GM19035 (cell line): ENCODE results near the gene PLXDC2.
"Not testable (repeated sequence)": the region's sequence is repeated elsewhere in the genome, so short reads cannot be mapped to it uniquely, and the experiment has no call there.

Experiments
- ATAC-seq: cut with Tn5 transposase; IDR thresholded peaks from one replicate; pipeline ENCODE4 v1.9.1; 2021; ENCODE audit not compliant: unreplicated experiment

Gene PLXDC2

DNA sequence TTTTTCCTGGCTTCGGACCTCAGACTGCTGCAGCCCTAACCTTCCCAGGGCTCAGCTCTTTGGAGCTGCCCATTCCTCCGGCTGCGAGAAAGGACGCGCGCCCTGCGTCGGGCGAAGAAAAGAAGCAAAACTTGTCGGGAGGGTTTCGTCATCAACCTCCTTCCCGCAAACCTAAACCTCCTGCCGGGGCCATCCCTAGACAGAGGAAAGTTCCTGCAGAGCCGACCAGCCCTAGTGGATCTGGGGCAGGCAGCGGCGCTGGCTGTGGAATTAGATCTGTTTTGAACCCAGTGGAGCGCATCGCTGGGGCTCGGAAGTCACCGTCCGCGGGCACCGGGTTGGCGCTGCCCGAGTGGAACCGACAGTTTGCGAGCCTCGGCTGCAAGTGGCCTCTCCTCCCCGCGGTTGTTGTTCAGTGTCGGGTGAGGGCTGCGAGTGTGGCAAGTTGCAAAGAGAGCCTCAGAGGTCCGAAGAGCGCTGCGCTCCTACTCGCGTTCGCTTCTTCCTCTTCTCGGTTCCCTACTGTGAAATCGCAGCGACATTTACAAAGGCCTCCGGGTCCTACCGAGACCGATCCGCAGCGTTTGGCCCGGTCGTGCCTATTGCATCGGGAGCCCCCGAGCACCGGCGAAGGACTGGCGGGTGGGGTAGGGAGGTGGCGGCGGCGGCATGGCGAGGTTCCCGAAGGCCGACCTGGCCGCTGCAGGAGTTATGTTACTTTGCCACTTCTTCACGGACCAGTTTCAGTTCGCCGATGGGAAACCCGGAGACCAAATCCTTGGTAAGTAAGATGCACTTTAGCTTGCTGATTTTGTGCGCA lies at the start of gene PLXDC2:
Gene PLXDC2 (plus strand): TSS at position 22 of the 820 bp plus-strand sequence.
- no peak for ATAC-seq

DNA sequence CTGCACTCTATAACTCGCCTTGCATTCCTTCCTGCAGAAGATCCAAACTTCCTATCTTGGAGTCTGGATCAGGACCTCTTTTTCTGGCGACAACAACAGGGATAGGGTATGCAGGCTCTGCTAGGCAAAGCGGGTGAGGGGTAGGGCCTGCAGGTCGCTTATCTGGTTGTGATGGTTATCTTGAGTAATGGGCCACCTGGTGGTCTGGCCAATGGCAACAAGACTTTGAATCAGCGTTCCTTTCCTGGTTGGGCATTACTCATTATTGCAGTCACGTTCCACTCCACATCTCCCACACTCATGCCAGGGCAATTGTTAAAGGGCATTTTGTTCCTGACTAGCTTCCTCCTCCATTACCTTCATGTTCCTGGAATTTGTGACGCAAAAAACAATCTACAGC lies 48.4 kb upstream of the PLXDC2 start:
- ATAC-seq, result no peak

GRCh38 chr10:19769826-19770225 lies 46.4 kb upstream of the PLXDC2 start:
- ATAC-seq, result not testable (repeated sequence)

GRCh38 chr10:19772972-19773371 lies 43.3 kb upstream of the PLXDC2 start:
- no peak for ATAC-seq

- no peak for ATAC-seq
Measured at GRCh38 chr10:19775296-19775695, 40.9 kb upstream of the PLXDC2 start.

DNA sequence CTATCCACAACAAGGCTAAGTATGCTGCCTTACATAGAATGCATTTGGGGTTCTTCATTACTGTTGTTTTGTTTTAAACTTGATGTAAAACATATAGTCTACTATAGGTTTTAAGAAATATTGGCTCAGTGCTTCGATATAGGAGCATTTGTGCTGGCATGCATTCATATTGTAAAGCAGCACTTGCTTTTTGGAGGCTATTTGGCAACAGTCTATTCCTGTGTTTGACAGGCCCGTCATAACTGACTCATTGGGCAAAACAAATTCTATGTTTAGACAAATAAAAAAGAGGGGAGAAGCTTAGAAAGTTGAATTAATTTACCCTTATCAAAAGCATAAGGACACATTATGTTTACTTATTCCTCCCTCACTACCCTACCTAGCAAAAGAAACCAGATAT lies 38.4 kb upstream of the PLXDC2 start:
- no peak for ATAC-seq

DNA sequence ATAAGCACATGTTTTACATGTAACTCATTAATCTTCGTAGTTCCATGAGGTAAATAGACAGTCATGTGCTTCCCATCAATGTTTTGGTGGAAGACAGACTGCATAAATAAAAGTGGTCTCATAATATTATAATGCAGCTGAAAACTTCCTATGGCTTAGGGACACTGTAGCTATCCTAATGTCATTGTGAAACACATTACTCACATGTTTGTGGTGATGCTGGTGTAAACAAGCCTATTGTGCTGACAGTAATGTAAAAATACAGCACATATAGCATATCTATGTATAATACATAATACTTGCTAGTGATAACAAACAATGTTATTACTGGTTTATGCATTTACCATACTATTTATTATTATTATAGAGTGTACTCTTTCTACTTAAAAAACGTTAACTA lies 37.2 kb upstream of the PLXDC2 start:
- no peak for ATAC-seq

DNA sequence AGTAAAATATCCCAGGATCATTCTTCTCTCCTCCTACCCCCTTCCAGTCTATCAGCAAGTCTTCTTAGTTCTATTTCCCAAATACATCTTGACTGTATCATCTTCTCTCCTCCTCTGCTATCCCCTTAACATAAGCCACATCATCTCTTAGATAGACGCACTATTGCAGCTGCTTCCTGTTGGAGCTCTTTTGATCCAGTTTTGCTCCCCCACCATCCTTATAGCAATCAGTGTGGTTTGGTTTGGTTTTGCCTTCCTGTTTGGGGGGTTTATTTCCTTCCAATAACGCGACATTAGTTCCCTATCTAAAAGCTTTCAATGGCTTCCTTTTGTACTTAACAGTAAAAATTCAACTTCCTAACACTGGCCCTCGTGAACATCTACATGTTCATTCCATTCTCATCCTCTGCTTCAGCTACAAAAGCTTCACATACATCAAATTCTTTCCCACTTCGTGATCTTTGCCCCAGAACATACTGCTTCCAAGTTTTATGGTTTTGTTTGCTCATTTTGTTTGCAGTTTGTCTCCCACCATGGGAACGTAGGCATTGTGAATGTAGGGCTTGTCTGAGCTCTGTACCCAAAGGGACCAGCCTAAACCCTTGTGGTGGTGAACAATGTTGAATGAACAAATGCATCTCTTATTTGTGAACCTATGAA lies 33.7 kb upstream of the PLXDC2 start:
- no peak for ATAC-seq

DNA sequence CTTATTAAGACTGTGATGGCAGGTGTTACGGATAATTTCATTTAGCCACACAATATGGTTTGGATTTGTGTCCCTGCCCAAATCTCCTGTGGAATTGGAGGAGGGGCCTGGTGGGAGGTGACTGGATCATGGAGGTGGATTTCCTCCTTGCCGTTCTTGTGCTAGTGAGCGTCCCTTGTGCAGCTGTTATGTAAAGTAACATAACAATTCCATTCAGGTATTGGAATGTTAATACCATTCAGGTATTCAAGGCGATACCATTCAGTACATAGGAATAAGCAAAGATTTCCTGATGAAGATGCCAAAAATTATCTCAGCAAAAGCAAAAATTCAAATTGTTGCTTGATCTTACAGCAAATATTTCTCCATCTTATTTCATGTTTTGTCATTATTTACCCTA lies 32.5 kb upstream of the PLXDC2 start:
- no peak for ATAC-seq

DNA sequence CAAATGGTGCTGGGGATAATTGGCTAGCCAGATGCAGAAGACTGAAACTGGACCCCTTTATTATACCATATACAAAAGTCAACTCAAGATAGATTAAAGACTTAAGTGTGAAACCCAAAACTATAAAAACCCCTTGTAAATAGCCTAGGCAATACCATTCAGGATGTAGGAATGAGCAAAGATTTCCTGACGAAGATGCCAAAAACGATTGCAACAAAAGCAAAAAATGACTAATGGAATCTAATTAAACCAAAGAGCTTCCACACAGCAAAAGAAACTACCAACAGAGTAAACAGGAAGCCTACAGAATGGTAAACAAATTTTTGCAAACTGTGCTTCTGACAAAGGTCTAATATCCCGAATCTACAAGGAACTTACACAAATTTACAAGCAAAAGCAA lies 30.9 kb upstream of the PLXDC2 start:
- no peak for ATAC-seq

DNA sequence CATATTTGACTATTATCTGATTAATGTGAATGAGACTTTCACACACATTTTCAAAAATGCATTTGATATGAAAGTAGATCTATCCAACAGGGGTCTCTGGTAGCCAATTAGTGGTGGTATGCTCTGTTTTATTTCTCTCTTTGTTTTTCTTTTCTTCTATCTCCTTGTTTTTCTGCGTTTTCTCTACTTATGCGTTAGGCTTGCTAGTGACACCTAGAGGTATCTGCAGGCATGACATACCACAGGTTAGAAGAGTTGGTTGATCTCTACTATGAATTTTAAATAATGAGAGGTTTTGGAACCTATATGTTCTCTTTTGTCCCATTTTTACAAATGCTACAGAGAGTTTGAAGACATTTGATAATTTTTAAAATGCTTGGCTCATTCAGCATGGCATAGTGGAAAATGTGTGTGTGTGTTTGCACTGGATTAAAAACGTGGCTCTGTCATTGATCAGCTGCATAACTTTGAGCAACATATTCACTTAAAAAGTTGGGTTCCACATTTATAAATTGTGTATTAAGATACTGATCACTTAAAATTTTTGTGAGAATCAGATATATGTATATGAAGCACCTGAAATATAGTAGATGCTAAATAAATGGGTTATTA lies 28.1 kb upstream of the PLXDC2 start:
- ATAC-seq, result peak; percentile 74

DNA sequence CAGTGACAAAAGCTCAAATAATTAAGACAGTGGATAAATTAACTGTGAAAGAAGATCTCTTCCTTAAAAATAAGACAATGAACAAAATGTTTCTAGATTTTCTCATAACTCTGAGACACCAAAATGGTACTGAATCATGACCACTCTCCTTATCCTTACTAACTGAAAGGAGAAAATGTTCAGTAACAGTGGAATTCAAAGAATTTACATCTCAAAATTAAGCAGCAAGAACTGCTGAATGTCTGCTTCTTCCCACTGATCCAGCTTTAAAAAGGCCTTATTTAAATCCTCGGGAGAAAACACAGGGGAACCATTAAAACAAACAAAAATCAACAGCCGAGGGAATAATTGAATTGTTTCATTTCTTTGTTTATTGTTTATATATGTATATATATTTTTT lies 27.3 kb upstream of the PLXDC2 start:
- ATAC-seq, result no peak

- ATAC-seq, result no peak
Measured at GRCh38 chr10:19789607-19790006, 26.6 kb upstream of the PLXDC2 start.

DNA sequence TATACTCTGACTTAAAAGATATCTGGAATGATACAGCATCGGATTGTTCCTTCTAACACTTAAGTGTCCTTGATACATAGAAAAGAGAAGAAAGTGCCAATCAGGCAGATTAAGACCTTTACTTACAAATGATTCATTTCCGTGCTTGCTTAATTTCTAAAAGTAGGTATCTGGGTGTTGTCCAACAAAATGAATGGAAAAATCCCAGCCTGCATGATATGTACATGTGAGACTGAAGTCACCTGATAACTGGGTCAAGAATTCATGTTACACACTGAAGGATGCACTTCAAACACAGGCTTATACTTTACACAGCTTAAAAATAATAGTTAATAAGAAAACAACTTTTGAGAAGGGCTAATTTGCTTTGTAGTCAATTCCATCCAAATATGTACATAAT lies 25.2 kb upstream of the PLXDC2 start:
- no peak for ATAC-seq

DNA sequence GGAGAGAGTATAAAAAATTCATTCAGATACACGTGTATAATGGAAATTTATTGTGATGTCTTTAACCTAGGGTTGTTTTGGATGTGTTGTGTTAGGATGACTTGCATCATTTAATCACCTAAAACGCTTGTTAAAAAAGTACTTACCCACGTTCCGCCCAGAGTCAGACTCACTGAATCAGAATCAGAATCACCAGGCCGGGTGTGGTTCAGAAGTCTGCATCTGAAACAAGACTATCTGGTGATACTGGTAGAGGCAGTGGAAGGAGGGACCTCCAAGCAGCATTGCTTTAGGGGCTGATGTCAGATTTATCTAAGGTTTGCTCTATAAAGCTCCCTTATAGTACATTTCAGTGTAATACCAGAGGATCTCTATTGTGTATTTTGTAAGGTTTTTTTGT lies 20.5 kb upstream of the PLXDC2 start:
- ATAC-seq, result no peak

GRCh38 chr10:19800161-19800560 lies 16.1 kb upstream of the PLXDC2 start:
- ATAC-seq, result no peak

DNA sequence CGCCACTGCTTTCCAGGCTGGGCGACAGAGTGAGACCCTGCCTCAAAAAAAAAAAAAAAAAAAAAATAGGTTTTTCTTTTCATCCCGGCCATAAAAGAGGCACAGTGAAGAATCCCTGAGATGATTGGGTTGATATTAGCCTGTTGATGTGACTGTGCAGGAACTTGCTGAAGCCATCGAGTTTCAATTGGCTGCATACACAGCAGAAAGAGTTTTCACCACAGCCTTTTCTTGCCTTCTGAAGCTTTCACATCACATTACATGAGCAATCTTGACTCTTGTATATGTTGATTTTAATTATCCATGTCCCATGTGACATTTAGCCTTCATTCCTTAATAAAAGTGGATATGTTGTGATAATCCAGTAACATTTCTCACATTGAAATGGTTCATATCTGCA lies 14.9 kb upstream of the PLXDC2 start:
- ATAC-seq, result no peak

DNA sequence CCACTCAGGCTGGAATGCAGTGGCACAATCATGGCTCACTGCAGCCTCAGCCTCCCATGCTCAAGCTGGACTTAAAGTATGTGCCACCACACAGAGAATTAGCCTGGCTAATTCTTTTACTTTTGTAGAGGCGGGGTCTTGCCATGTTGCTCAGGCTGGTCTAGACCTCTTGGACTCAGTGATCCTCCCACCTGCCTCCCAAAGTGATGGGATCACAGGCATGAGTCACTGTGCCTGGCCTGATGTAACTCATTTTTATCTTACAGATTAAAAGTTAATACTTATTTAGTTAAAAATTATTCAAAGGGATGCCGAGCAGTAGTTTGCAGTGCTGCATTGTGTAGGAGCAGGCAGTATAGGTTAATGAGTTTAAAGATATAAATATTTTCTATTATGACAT lies 12.6 kb upstream of the PLXDC2 start:
- no peak for ATAC-seq

- ATAC-seq, result no peak
Measured at GRCh38 chr10:19809481-19809880, 6.8 kb upstream of the PLXDC2 start.

DNA sequence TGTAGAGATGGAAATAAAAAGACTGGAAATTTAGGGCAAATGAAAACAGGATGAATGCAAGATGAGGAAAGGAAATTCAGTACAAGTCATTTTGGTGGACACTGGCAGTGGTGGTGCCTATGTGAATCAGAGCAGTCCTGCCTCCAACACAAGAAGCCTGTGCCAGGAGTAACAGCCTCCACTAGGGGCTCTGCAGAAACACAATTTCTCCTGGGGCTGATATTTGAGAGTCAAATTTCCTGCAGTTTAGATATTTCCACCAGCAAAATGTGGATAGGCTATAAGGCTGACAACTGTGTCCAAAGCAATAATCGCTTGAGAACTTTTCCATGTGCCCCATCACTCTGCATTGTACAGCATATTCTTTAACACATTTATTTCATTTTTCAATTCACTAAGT lies 4.7 kb upstream of the PLXDC2 start:
- no peak for ATAC-seq

DNA sequence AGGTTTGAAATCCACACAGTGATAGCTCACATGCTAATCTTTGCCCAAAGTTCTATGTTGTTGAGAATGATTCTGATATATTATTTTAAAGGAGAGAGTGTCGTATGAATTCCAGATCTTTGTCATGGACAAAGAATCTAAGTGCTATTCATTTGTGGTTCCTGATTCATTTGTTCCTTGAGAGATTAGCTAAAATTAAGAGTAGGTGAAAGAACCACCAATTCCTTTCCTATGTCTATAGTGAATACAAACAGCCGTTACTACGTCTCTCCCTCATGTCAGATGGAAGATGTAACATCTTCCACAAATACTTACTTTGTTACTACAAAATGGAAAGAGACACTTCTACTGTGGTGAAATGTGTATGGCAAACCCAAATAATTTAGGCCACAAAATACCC lies 3.3 kb upstream of the PLXDC2 start:
- no peak for ATAC-seq

DNA sequence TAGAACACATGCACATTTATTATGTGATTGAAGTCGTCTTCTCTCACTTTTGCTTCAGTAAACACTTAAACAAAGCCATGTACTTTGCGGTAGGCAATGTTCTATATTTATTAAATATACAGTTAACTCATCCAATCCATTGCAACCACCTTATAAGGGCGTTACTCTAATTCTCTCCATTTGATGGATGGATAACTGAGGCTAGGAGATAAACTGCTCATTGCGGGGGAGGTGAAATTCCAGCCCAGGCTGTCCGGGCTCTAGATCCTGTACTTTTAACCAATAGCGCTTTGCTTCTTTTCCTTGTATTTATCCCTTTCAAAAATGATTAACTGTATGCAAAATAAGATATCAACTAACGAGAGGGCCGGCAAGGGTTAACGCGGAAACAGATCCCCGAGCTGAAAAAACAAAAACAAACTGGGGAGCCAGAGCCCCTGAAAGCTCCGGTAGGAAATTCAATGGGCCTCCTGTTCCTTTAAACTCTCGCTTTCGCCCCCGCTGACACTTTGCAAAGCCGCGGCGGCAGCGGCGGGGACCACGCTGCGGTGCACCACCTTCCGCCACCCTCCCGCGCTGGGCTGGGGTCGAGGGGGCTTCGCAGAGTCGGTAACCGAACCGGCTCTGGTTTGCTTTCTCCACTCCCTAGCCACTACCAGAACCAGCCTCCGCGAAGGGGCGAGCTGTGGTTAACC lies 1.0 kb upstream of the PLXDC2 start:
- ATAC-seq, result no peak
